Mucosa of rectum (tissue), 2 donors: ENCODE data around the gene AK2.

ENCODE experiments used
- H3K27ac ChIP-seq, 2 donors: one replicate each; pipeline ENCODE4 v1.7.0; 2013; ENCODE audit warnings: inconsistent platforms in 2 of 2, low read depth in 2 of 2, low read length in 2 of 2
- H3K27me3 ChIP-seq, 2 donors: one replicate each; pipeline ENCODE4 v1.7.0; 2013; ENCODE audit warnings: low read length in 2 of 2; ENCODE audit not compliant: control insufficient read depth in 2 of 2, insufficient read depth in 2 of 2
- H3K36me3 ChIP-seq, 2 donors: one replicate each; pipeline ENCODE4 v1.7.0; 2013; ENCODE audit warnings: low read length in 2 of 2; ENCODE audit not compliant: control insufficient read depth in 2 of 2, insufficient read depth in 2 of 2
- H3K4me1 ChIP-seq, 2 donors: one replicate each; pipeline ENCODE4 v1.7.0; 2013; ENCODE audit warnings: low read length in 2 of 2, mild to moderate bottlenecking in 1 of 2; ENCODE audit not compliant: control insufficient read depth in 2 of 2, insufficient read depth in 2 of 2
- H3K4me3 ChIP-seq, 2 donors: one replicate each; pipeline ENCODE4 v1.7.0; 2013; ENCODE audit warnings: low read length in 2 of 2
- H3K9ac ChIP-seq, 2 donors: one replicate each; pipeline ENCODE4 v1.7.0; 2013; ENCODE audit warnings: low read length in 2 of 2, low read depth in 1 of 2, mild to moderate bottlenecking in 1 of 2
- H3K9me3 ChIP-seq, 2 donors: one replicate each; pipeline ENCODE4 v1.7.0; 2013; ENCODE audit warnings: low read length in 2 of 2; ENCODE audit not compliant: control insufficient read depth in 2 of 2
- donor health status: healthy.
- donor health status: Normal muscosa, but diverticular disease.

Gene AK2

GRCh38 chr1:33036526-33037503 lies at the start of gene AK2:
TSS of gene AK2 (minus strand) at chr1:33036883. CDS start at chr1:33036828, 55 bp downstream.
- H3K4me1 ChIP-seq, result peaks cover 11 to 12% of the 10 kb centered on the region in 2 donors
- H3K36me3 ChIP-seq, result peaks cover 4 to 7% of the 10 kb centered on the region in 2 donors
- peak within 1 kb of the TSS; percentile 84 to 86 for H3K9ac ChIP-seq
- H3K4me3 ChIP-seq, result peak within 1 kb of the TSS; percentile 82 to 86
- no peaks in the 10 kb centered on the region for H3K27me3 ChIP-seq
- H3K9me3 ChIP-seq, result no peaks in the 10 kb centered on the region
- peak within 1 kb of the TSS; percentile 76 to 82 for H3K27ac ChIP-seq

- Histone ChIP-seq H3K4me3 (no peak overlapping the region), H3K9ac (no peak overlapping the region)
Measured at GRCh38 chr1:33086384-33086850, 49.7 kb upstream of the AK2 start.

GRCh38 chr1:33085332-33085731 lies 48.6 kb upstream of the AK2 start:
- H3K9me3 ChIP-seq, result no peaks in the 10 kb centered on the region
- peaks cover 2 to 15% of the 10 kb centered on the region in 2 donors for H3K4me1 ChIP-seq
- peaks cover 0 to 5% of the 10 kb centered on the region in 2 donors for H3K36me3 ChIP-seq
- no peak overlapping the region for H3K27ac ChIP-seq
- no peak overlapping the region for H3K9ac ChIP-seq
- H3K4me3 ChIP-seq, result no peak overlapping the region
- H3K27me3 ChIP-seq, result peaks cover 0 to 2% of the 10 kb centered on the region in 2 donors

More at GRCh38 chr1:33086384-33086850, 49.7 kb upstream of the AK2 start:
- Histone ChIP-seq H3K27me3 (peaks cover 0 to 2% of the 10 kb centered on the region in 2 donors), H3K27ac (no peak overlapping the region), H3K36me3 (peaks cover 0 to 5% of the 10 kb centered on the region in 2 donors), H3K9me3 (no peaks in the 10 kb centered on the region), H3K4me1 (peaks cover 2 to 11% of the 10 kb centered on the region in 2 donors)

GRCh38 chr1:33082575-33083108 lies 46.0 kb upstream of the AK2 start:
- no peak overlapping the region for H3K9ac ChIP-seq
- H3K4me1 ChIP-seq, result peaks cover 2 to 17% of the 10 kb centered on the region in 2 donors
- no peaks in the 10 kb centered on the region for H3K36me3 ChIP-seq
- peaks cover 0 to 2% of the 10 kb centered on the region in 2 donors for H3K27me3 ChIP-seq
- no peaks in the 10 kb centered on the region for H3K9me3 ChIP-seq
- H3K27ac ChIP-seq, result no peak overlapping the region
- H3K4me3 ChIP-seq, result no peak overlapping the region

GRCh38 chr1:33081554-33082305 lies 45.0 kb upstream of the AK2 start:
- Histone ChIP-seq H3K4me1 (peaks cover 2 to 17% of the 10 kb centered on the region in 2 donors), H3K27ac (no peak overlapping the region), H3K36me3 (no peaks in the 10 kb centered on the region), H3K9me3 (no peaks in the 10 kb centered on the region), H3K27me3 (peaks cover 0 to 2% of the 10 kb centered on the region in 2 donors), H3K4me3 (peak overlapping the region; percentile 92 to 93), H3K9ac (peak overlapping the region; percentile 70 to 78)

- H3K4me1 ChIP-seq, result peaks cover 2 to 17% of the 10 kb centered on the region in 2 donors
- peak within 1 kb of the TSS; percentile 70 to 78 for H3K9ac ChIP-seq
- no peaks in the 10 kb centered on the region for H3K9me3 ChIP-seq
- peak within 1 kb of the TSS; percentile 92 to 93 for H3K4me3 ChIP-seq
- no peaks in the 10 kb centered on the region for H3K36me3 ChIP-seq
- peak within 1 kb of the TSS in 1 of 2 donors; percentile 35 for H3K27ac ChIP-seq
- H3K27me3 ChIP-seq, result peaks cover 0 to 2% of the 10 kb centered on the region in 2 donors
Measured at GRCh38 chr1:33080885-33081553, 44.3 kb upstream of the AK2 start, which contains the start of gene AZIN2. TSS of gene AZIN2 (plus strand) at chr1:33081153. CDS start at chr1:33082250, 1,097 bp downstream.

GRCh38 chr1:33080373-33080772 lies 43.7 kb upstream of the AK2 start:
- Histone ChIP-seq H3K27me3 (peaks cover 0 to 2% of the 10 kb centered on the region in 2 donors), H3K27ac (no peak overlapping the region), H3K9me3 (no peaks in the 10 kb centered on the region), H3K36me3 (no peaks in the 10 kb centered on the region), H3K9ac (peak overlapping the region; percentile 54 to 78), H3K4me1 (peaks cover 2 to 14% of the 10 kb centered on the region in 2 donors), H3K4me3 (peak overlapping the region; percentile 92 to 93)

- H3K27me3 ChIP-seq, result peaks cover 0 to 2% of the 10 kb centered on the region in 2 donors
- H3K36me3 ChIP-seq, result no peaks in the 10 kb centered on the region
- H3K27ac ChIP-seq, result no peak overlapping the region
- no peaks in the 10 kb centered on the region for H3K9me3 ChIP-seq
- no peak overlapping the region for H3K9ac ChIP-seq
- no peak overlapping the region for H3K4me3 ChIP-seq
- peaks cover 2 to 14% of the 10 kb centered on the region in 2 donors for H3K4me1 ChIP-seq
Measured at GRCh38 chr1:33078030-33078591, 41.4 kb upstream of the AK2 start.
